Endometrial microvascular endothelial cells (primary cell): ENCODE results near the gene SOBP. TPM values are rescaled to one million over a fixed set of nuclear protein-coding genes. Genes with fewer than 3 reads are reported as not detected.
"Not testable (repeated sequence)": the region's sequence is repeated elsewhere in the genome, so short reads cannot be mapped to it uniquely, and the experiment has no call there.

Experiments used
- in situ Hi-C: cut with HindIII; loops from 2 replicates; pipeline ENCODE4 v1.10.0; 2017; ENCODE audit warnings: low sequenced_read_pairs, low pct_unique_long_range_greater_than_20kb; ENCODE audit errors: inconsistent ontology term
- total RNA-seq: library from RNA; depleted of rRNA; stranded (reverse); fragments of >200 nt; gene quantifications from one replicate; pipeline ENCODE4 v1.2.3, GENCODE V29; 2015; ENCODE audit errors: inconsistent ontology term

The SOBP gene
- total RNA-seq, 1 donor from 2014 or later = 0.37 TPM

- in situ Hi-C loops = loop anchor here (10.0 kb wide), 1 partner anchor 57 kb away; no protein-coding TSS in a partner anchor
These were observed 52.3 kb downstream of the SOBP start for GRCh38 chr6:107542192-107542668.

GRCh38 chr6:107543088-107543487 is 53.2 kb downstream of the SOBP start:
- in situ Hi-C loops = loop anchor here (10.0 kb wide), 1 partner anchor 58 kb away; no protein-coding TSS in a partner anchor

GRCh38 chr6:107543567-107543966 is 53.6 kb downstream of the SOBP start:
- in situ Hi-C loops = loop anchor here (10.0 kb wide), 1 partner anchor 59 kb away; no protein-coding TSS in a partner anchor

- in situ Hi-C loops = loop anchor here (10.0 kb wide), 1 partner anchor 61 kb away; no protein-coding TSS in a partner anchor
These were observed 55.8 kb downstream of the SOBP start for GRCh38 chr6:107545763-107546162.

- in situ Hi-C loops = loop anchor here (10.0 kb wide), 1 partner anchor 62 kb away; no protein-coding TSS in a partner anchor
These were observed 57.0 kb downstream of the SOBP start for GRCh38 chr6:107546691-107547450.

GRCh38 chr6:107547451-107547840 is 57.5 kb downstream of the SOBP start:
- in situ Hi-C loops = loop anchor here (10.0 kb wide), 1 partner anchor 63 kb away; no protein-coding TSS in a partner anchor

- in situ Hi-C loops = no loop called here
These were observed 60.4 kb downstream of the SOBP start for GRCh38 chr6:107550241-107550840.

GRCh38 chr6:107550906-107551305 is 61.0 kb downstream of the SOBP start:
- in situ Hi-C loops = no loop called here

GRCh38 chr6:107553121-107553520 is 63.2 kb downstream of the SOBP start:
- in situ Hi-C loops = not testable (repeated sequence)

GRCh38 chr6:107554326-107554725 is 64.4 kb downstream of the SOBP start:
- in situ Hi-C loops = no loop called here

GRCh38 chr6:107554918-107555317 is 65.0 kb downstream of the SOBP start:
- in situ Hi-C loops = no loop called here

GRCh38 chr6:107555449-107555848 is 65.5 kb downstream of the SOBP start:
- in situ Hi-C loops = no loop called here

GRCh38 chr6:107556082-107556481 is 66.2 kb downstream of the SOBP start:
- in situ Hi-C loops = no loop called here

GRCh38 chr6:107557698-107558097 is 67.8 kb downstream of the SOBP start:
- in situ Hi-C loops = no loop called here

- in situ Hi-C loops = no loop called here
These were observed 70.7 kb downstream of the SOBP start for GRCh38 chr6:107560657-107561056.

- in situ Hi-C loops = no loop called here
These were observed 71.4 kb downstream of the SOBP start for GRCh38 chr6:107561306-107561705.

GRCh38 chr6:107563694-107564588 is 74.0 kb downstream of the SOBP start:
- in situ Hi-C loops = no loop called here

GRCh38 chr6:107564589-107564951 is 74.7 kb downstream of the SOBP start:
- in situ Hi-C loops = no loop called here

GRCh38 chr6:107565165-107565723 is 75.3 kb downstream of the SOBP start:
- in situ Hi-C loops = no loop called here
